HG02759 (cell line): ENCODE measurements around the gene ETF1.

Experiments
- ATAC-seq: cut with Tn5 transposase; IDR thresholded peaks from one replicate; pipeline ENCODE4 v1.9.1; 2021; ENCODE audit warnings: mild to moderate bottlenecking, moderate library complexity; ENCODE audit not compliant: unreplicated experiment

Gene ETF1

DNA sequence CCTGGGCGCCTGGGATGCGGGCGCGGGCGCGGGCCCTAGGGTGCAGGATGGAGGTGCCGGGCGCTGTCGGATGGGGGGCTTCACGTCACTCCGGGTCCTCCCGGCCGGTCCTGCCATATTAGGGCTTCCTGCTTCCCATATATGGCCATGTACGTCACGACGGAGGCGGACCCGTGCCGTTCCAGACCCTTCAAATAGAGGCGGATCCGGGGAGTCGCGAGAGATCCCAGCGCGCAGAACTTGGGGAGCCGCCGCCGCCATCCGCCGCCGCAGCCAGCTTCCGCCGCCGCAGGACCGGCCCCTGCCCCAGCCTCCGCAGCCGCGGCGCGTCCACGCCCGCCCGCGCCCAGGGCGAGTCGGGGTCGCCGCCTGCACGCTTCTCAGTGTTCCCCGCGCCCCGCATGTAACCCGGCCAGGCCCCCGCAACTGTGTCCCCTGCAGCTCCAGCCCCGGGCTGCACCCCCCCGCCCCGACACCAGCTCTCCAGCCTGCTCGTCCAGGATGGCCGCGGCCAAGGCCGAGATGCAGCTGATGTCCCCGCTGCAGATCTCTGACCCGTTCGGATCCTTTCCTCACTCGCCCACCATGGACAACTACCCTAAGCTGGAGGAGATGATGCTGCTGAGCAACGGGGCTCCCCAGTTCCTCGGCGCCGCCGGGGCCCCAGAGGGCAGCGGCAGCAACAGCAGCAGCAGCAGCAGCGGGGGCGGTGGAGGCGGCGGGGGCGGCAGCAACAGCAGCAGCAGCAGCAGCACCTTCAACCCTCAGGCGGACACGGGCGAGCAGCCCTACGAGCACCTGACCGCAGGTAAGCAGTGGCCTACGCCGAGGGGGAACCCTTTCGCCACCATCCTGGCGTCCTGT lies 77.5 kb downstream of the ETF1 start, which contains the start of gene EGR1:
TSS of gene EGR1 (plus strand) at position 219 of the 864 bp plus-strand sequence. CDS start at position 502, 283 bp downstream.
- ATAC-seq, result peak; percentile 59

DNA sequence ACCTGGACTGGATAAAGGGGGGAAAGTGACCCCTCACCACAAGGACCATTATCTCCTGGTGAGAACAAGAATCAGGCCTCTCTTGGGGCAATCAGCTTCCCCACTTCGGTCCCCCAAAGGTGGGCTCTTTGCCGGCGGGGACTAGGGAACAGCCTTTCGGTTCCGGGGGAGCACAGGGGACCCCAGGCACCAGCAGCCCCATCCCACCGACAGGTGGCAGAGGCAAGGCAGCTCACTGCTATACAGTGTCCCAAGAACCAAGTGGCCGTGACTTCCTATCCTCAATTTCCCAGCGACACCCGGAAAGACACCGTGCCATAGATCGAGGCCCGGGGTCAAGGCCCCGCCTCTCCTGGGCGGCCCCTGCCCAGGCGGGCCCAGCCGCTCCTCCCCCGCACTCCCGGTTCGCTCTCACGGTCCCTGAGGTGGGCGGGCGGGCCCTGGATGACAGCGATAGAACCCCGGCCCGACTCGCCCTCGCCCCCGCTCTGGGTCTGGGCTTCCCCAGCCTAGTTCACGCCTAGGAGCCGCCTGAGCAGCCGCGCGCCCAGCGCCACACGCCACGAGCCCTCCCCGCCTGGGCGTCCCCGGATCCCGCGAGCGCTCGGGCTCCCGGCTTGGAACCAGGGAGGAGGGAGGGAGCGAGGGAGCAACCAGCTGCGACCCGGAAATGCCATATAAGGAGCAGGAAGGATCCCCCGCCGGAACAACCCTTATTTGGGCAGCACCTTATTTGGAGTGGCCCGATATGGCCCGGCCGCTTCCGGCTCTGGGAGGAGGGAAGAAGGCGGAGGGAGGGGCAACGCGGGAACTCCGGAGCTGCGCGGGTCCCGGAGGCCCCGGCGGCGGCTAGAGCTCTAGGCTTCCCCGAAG lies 78.4 kb downstream of the ETF1 start:
- ATAC-seq, result peak; percentile 78

GRCh38 chr5:138464008-138464387 lies 79.0 kb downstream of the ETF1 start:
- ATAC-seq, result peak; percentile 57

DNA sequence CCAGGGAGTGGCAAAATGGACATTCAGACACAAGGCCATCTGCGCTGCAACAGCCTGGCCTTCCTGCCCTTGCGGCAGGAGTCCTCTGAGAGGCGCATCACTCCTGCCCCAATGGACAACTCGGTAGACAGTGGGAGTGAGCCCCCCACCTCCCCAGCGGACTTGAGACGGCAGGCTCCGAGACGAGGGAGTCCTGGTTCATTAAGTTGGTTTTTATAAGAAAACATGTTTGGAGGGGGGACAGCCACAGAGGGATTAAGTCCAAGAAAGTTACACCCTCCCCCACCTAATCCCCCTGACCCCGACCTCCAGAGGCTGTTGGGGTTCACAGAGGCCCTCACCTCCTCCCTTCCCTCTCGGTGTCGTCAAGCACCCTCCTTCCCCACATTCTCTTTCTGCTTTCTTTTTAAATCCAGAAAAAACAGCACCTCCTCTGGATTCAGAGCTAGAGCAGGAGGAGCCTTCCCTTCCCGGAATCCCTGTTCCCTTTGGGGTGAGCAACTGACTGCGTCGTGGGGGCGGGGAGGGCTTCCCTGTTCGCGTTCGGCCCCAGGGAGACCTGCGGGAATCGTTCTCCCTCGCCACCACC lies 79.5 kb downstream of the ETF1 start:
- ATAC-seq, result no peak

DNA sequence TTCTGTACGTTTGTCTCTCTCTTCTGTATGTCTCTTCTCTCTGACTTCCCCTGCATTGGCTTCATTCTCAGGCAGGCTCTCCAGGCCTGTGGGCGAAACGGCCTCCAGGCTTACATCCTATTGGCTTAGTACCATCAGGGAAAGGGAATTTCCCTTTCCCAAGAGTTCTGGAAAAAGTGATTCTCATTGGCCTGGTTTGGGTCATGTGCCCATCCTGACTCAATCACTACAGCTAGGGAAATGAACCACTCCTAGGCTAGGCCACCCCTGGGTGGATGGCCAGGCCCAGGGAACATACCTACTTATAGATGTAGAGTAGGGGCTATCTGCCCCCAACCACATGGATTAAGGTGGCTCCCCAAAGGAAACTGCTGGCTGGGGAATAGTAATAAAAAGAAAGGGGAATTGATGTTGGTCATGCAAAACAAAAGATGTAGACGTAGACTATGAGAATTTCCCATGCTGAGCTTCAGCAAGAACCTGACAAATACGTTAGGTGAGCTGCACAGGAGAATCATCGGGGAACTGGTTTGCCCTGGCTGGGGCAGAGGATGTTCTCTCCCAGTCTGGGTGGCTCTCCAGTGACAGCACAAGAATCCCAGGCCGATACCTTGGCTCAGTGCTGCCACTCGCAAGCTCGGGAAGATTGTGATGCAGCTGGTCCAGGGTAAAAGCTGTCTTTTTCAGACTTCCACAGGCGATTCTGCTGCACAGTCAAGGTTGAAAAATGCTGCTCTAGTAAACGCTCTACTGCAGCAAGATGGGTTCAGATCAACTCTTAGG lies 81.5 kb downstream of the ETF1 start:
- no peak for ATAC-seq

GRCh38 chr5:138460032-138460693 lies 82.9 kb downstream of the ETF1 start:
- ATAC-seq, result no peak

- peak; percentile 31 for ATAC-seq
Observed at GRCh38 chr5:138459311-138459933, 83.6 kb downstream of the ETF1 start.

DNA sequence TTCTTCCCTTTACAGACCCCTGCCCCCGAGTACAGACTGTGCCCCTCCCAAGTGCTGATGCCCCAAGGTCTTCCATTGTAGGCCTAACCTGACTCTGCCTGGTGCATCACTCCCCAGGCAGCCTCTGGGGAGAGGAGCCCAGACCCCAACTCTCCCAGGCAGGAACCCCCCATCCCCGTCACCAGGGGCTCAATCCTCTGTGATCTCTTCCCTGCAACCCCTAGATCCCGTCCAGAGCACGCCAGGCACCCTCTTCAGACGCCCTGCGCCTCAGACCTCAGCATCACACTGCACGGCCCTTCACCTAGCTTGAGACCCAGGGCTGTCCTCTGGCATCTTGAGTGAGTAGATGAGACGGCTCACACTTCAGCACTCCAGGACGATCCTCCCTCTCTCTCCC lies 84.2 kb downstream of the ETF1 start:
- no peak for ATAC-seq

DNA sequence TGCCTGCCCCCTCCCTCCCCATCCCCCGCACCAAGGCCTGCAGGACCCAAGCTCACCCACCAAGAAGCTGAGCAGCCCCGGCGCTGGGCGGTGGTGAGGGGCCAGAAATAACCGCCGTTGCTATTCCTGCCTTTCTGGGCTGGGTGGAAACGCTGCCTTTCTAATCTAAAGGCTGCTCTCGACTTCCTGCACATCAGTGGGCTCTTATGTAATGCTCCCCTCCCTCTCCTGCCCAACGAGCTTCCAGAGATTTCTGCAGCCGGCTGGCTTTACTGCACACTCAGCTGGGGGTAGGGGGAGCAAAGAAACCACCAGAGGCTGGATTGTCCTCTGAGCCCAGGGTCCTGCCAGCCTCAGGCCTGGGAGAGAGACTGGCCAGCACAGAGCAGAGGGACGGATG lies 84.7 kb downstream of the ETF1 start:
- no peak for ATAC-seq

DNA sequence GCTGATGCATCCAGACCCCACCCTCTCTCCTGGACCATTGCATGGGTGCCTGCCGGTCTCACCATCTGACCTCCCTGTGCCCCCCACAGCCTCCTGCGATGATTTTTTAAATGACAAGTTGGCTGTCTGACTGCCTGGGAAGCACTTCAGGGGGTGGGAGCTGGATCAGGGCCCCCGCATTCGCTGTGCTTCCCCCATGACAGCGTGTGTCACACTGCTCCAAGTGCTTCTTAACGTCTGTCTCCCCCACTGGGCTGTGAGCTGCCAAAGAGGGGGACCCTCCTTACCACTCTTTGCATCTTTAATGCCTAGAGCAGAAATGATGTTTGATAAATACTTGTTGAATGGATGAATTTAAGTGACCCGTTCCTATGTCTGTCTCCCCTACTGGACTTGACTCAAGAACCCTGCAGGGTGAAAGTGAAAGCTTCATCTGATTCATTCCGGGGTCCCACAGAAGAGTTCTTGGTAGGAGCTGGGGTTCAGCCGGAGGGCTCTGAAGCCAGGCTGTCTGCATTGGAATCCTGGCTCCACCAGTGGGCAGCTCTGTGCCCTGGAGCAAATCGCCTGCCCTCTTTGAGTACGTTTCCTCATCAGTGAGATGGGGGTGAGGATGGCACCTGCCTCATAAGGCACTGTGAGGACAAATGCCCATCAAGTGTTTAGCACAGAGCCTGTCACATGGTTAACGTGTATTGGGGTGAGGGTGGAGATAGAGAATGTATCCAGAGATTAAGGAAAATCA lies 85.3 kb downstream of the ETF1 start:
- no peak for ATAC-seq
